ENCODE data around the gene REEP2.

REEP2 gene

GRCh38 chr5:138448481-138449398 is 9.9 kb downstream of the REEP2 start:
- FAIRE-seq = no peak

- FAIRE-seq = peak; percentile 93
Observed at GRCh38 chr5:138449501-138450239, 10.8 kb downstream of the REEP2 start.

- no peak for FAIRE-seq
Observed at GRCh38 chr5:138450971-138451370, 12.1 kb downstream of the REEP2 start.

- no peak for FAIRE-seq
Observed at GRCh38 chr5:138452720-138453119, 13.9 kb downstream of the REEP2 start.

- FAIRE-seq = no peak
Observed at GRCh38 chr5:138453590-138453989, 14.7 kb downstream of the REEP2 start.

- no peak for FAIRE-seq
Observed at GRCh38 chr5:138454121-138454520, 15.3 kb downstream of the REEP2 start.

GRCh38 chr5:138455232-138455930 is 16.5 kb downstream of the REEP2 start:
- no peak for FAIRE-seq

GRCh38 chr5:138457531-138458275 is 18.8 kb downstream of the REEP2 start:
- no peak for FAIRE-seq

GRCh38 chr5:138458384-138458783 is 19.5 kb downstream of the REEP2 start:
- no peak for FAIRE-seq

- no peak for FAIRE-seq
Observed at GRCh38 chr5:138458856-138459255, 20.0 kb downstream of the REEP2 start.

GRCh38 chr5:138459311-138459933 is 20.6 kb downstream of the REEP2 start:
- FAIRE-seq = no peak

- no peak for FAIRE-seq
Observed at GRCh38 chr5:138460032-138460693, 21.3 kb downstream of the REEP2 start.

GRCh38 chr5:138461343-138462125 is 22.7 kb downstream of the REEP2 start:
- FAIRE-seq = no peak

- FAIRE-seq = no peak
Observed at GRCh38 chr5:138463419-138464007, 24.7 kb downstream of the REEP2 start.

GRCh38 chr5:138464008-138464387 is 25.1 kb downstream of the REEP2 start:
- peak; percentile 68 for FAIRE-seq

- peak; percentile 86 for FAIRE-seq
Observed at GRCh38 chr5:138464388-138465260, 25.8 kb downstream of the REEP2 start.

- no peak for FAIRE-seq
Observed at GRCh38 chr5:138465261-138466124, 26.6 kb downstream of the REEP2 start, which contains the start of gene EGR1. EGR1 (plus strand) TSS chr5:138465479; CDS start chr5:138465762, 283 bp downstream.
